Brain microvascular endothelial cell (primary cell): ENCODE measurements around the gene KRTAP4-3.
"Not testable (repeated sequence)": the region's sequence is repeated elsewhere in the genome, so short reads cannot be mapped to it uniquely, and the experiment has no call there.

Source experiments
- DNase-seq: peaks from one replicate; pipeline ENCODE4 v3.0.0-alpha.2; 2020
- H3K27ac ChIP-seq: fragments of 250-450 bp; sonication (Bioruptor Pico); 2 replicates; pipeline ENCODE4 v1.5.1; 2020; ENCODE audit warnings: mild to moderate bottlenecking, moderate library complexity
- H3K27me3 ChIP-seq: fragments of 250-450 bp; sonication (Bioruptor Pico); replicated peaks from 2 replicates; pipeline ENCODE4 v1.5.1; 2020; ENCODE audit warnings: mild to moderate bottlenecking
- H3K36me3 ChIP-seq: fragments of 250-450 bp; sonication (Bioruptor Pico); replicated peaks from 2 replicates; pipeline ENCODE4 v1.5.1; 2020; ENCODE audit warnings: mild to moderate bottlenecking
- H3K4me3 ChIP-seq: 2 replicates; pipeline ENCODE4 v1.5.1; 2011; ENCODE audit warnings: low read depth, mild to moderate bottlenecking, control low read depth, low read length, moderate library complexity
- in situ Hi-C: cut with HindIII; loops from 2 replicates; pipeline ENCODE4 v1.10.0; 2017; ENCODE audit warnings: low sequenced_read_pairs, low pct_ligation_motif_present
- TF ChIP-seq, protein P1 (sequence below): IDR thresholded peaks from 2 replicates; pipeline ENCODE4 v1.5.1; 2011; ENCODE audit warnings: low read depth, mild to moderate bottlenecking, moderate library complexity, low read length, control low read depth, inconsistent platforms; ENCODE audit errors: missing control alignments

Gene KRTAP4-3

DNA sequence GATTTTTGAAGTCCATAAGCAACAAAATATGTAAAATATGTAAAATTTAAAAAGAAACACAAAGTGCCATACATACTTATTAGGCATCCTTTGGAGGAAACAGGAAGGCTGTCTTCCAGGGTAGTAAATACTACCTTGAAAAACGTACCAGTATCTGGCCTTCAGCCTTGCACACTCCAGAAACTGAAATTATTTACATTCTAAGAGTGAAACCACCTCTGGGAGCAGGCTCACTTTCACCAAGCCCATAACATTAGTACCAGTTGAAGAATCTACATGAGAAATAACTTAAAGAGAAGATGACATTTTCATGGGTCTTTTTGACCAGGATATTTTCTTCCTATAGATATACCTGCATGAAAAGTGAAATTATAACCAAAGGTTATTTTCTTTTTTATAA, 28.0 kb upstream of the KRTAP4-3 start:
- TF ChIP-seq, protein P1, sequence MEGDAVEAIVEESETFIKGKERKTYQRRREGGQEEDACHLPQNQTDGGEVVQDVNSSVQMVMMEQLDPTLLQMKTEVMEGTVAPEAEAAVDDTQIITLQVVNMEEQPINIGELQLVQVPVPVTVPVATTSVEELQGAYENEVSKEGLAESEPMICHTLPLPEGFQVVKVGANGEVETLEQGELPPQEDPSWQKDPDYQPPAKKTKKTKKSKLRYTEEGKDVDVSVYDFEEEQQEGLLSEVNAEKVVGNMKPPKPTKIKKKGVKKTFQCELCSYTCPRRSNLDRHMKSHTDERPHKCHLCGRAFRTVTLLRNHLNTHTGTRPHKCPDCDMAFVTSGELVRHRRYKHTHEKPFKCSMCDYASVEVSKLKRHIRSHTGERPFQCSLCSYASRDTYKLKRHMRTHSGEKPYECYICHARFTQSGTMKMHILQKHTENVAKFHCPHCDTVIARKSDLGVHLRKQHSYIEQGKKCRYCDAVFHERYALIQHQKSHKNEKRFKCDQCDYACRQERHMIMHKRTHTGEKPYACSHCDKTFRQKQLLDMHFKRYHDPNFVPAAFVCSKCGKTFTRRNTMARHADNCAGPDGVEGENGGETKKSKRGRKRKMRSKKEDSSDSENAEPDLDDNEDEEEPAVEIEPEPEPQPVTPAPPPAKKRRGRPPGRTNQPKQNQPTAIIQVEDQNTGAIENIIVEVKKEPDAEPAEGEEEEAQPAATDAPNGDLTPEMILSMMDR = no peak
- no peak for DNase-seq
- in situ Hi-C loops = no loop called here

DNA sequence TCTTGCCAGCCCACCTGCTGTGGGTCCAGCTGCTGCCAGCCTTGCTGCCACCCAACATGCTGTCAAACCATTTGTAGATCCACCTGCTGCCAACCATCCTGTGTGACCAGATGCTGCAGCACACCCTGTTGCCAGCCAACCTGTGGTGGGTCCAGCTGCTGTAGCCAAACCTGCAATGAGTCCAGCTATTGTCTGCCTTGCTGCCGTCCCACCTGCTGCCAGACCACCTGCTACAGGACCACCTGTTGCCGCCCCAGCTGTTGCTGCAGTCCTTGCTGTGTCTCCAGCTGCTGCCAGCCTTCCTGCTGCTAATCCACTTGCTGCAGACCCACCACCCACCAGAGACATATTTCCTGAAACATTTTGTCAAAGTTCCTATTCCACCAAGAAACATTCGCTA, 22.3 kb upstream of the KRTAP4-3 start:
- DNase-seq = no peak
- TF ChIP-seq, protein P1 = no peak

More for the DNA sequence above, 28.0 kb upstream of the KRTAP4-3 start:
- no peak overlapping the region for H3K27ac ChIP-seq
- H3K36me3 ChIP-seq = no peaks in the 10 kb centered on the region
- H3K4me3 ChIP-seq = no peak overlapping the region
- no peaks in the 10 kb centered on the region for H3K27me3 ChIP-seq

DNA sequence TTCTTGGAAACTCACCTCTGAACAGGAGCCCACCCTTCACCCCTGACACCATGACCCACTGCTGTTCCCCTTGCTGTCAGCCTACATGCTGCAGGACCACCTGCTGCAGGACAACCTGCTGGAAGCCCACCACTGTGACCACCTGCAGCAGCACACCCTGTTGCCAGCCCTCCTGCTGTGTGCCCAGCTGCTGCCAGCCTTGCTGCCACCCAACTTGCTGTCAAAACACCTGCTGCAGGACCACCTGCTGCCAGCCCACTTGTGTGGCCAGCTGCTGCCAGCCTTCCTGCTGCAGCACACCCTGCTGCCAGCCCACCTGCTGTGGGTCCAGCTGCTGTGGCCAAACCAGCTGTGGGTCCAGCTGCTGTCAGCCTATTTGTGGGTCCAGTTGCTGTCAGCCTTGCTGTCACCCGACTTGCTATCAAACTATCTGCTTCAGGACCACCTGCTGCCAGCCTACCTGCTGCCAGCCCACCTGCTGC, 21.9 kb upstream of the KRTAP4-3 start, which contains the start of gene KRTAP9-1:
Gene KRTAP9-1 (plus strand): TSS at position 51 of the 482 bp plus-strand sequence. CDS start 0 bp downstream, at position 51.
- H3K27ac ChIP-seq, H3K36me3 ChIP-seq, in situ Hi-C loops, H3K27me3 ChIP-seq, H3K4me3 ChIP-seq, DNase-seq: not testable (repeated sequence)

More for the DNA sequence above, 22.3 kb upstream of the KRTAP4-3 start:
- no peaks in the 10 kb centered on the region for H3K27me3 ChIP-seq
- in situ Hi-C loops = no loop called here
- H3K36me3 ChIP-seq = no peaks in the 10 kb centered on the region
- no peak overlapping the region for H3K27ac ChIP-seq
- no peak overlapping the region for H3K4me3 ChIP-seq

DNA sequence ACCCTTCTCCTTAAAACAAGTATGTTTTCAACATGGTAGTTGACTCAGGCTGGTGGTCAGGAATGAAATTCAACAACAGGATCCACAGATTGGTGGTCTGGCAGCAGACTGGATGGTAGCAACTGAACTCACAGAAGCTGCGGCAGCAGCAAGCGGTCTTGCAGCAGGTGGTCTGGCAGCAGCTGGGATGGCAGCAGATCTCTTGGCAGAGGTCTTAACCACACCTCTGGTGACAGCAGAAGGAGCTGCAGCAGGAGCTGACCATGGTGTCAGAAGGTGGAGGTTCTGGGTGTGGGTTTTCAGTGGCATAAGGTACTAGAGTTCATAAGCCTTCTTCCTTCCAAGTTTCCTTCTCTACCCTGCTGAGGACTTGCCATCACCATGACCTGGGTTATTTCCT, 18.9 kb upstream of the KRTAP4-3 start:
- H3K27me3 ChIP-seq = no peaks in the 10 kb centered on the region
- no peaks in the 10 kb centered on the region for H3K36me3 ChIP-seq
- no peak for DNase-seq
- H3K27ac ChIP-seq = no peak overlapping the region
- in situ Hi-C loops = no loop called here
- TF ChIP-seq, protein P1 = no peak
- no peak overlapping the region for H3K4me3 ChIP-seq

DNA sequence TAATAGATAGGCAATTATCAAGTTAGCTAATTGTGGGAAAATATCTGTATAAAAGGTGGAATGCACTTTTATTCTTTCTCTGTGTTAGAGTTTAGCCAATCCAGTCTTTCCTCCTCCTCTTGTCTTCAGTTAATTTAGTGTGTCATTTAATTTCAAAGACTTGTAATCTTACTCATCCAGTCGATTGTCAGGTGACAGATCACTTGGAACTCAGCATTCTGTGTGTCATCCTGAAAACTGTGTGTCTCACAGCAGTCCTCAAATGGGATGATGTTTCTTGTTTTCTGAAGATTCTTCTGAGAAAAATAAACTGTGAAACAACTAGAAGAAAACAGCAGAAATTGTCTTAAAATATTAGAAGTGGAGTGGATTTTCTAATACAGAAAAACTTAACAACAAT, 17.0 kb upstream of the KRTAP4-3 start:
- TF ChIP-seq, protein P1 = no peak
- in situ Hi-C loops = no loop called here
- DNase-seq = no peak
- Histone ChIP-seq H3K27ac (no peak overlapping the region), H3K36me3 (no peaks in the 10 kb centered on the region), H3K4me3 (no peak overlapping the region), H3K27me3 (no peaks in the 10 kb centered on the region)

DNA sequence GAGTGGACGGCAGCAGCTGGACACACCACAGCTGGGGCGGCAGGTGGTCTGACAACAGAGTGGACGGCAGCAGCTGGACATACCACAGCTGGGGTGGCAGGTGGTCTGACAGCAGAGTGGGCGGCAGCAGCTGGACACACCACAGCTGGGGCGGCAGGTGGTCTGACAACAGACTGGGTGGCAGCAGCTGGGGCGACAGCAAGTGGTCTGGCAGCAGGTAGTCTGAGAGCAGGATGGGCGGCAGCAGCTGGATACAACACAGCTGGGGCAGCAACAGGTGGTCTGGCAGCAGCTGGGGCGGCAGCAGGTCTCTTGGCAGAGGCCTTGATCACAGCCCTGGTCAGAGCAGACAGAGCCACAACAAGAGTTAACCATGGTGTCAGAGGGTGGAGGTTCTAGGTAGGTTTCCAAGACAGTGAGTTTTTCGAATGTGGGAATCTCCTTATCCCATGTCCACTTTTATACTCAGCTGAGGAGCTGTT, 16.5 kb upstream of the KRTAP4-3 start, which contains the start of gene KRTAP4-1:
Gene KRTAP4-1 (minus strand): TSS at position 432 of the 482 bp plus-strand sequence. CDS start 57 bp downstream, at position 375.
- no peak for DNase-seq
- TF ChIP-seq, protein P1 = no peak
- Histone ChIP-seq H3K4me3 (no peak within 1 kb of the TSS), H3K27me3 (no peaks in the 10 kb centered on the region), H3K36me3 (no peaks in the 10 kb centered on the region), H3K27ac (no peak within 1 kb of the TSS)
- in situ Hi-C loops = no loop called here
